ENCODE measurements around the gene KIAA0232. TPM values are rescaled to one million over a fixed set of nuclear protein-coding genes. Genes with fewer than 3 reads are reported as not detected.

The KIAA0232 gene
- total and polyA plus RNA-seq, 2 of the 8 experiments (the other 6 are each of a cell fraction or from before 2014, with no cell fraction given): 5.6 to 23.3 TPM

DNA sequence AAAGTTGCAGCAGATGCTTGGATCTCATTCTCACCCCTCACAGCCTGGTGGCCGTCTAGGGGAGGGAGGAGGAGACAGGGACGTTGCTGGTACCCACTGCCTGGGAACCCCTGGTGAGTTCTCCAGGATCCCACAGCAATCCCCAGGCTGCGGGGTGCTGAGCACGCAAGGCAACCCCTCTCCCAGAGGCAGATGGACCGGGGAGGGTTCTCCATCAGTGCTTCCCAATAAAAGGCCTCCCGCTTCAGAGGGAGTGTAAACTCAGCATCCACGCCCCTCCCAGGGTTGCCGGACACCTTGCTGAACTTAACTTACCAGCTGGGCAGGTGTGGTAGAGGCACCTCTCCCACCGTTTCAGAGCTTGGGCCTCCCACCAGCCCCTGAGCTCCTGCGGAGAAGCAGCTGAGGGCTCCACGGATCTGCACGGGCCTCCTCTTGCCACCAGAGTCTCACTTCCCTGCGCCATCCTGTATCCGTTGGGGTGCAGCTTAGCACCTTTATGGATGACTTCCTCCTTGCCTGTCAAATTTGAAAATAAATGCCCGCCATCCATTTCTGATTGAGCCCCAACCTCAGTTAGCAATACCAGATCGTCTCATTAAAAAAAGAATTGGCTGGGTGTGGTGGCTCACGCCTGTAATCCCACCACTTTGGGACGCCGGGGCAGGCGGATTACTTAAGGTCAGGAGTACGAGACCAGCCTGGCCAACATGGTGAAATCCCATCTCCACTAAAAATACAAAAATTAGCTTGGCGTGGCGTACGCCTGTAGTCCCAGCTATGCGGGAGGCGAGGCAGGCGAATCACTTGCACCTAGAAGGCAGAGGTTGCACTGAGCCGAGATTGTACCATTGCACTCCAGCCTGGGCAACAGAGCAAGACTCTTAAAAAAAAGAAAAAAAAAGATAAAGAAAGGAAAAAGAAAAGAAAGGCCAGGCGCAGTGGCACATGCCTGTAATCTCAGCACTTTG, 112.3 kb downstream of the KIAA0232 start:
- 87% methylated on average over 28 of the region's 29 CpGs; no CpG with 5 or more reads in 1 of the 2 experiments for WGBS, 2 experiments (ENCODE audit: extremely low coverage in 1 of 2, insufficient coverage in 1 of 2, insufficient read length in 1 of 2, insufficient replicate concordance in 2 of 2, low coverage in 1 of 2, low lambda C conversion rate in 2 of 2, missing lambda C conversion rate in 1 of 2)

More for the DNA sequence above, 112.3 kb downstream of the KIAA0232 start:
- TF ChIP-seq, protein P1, sequence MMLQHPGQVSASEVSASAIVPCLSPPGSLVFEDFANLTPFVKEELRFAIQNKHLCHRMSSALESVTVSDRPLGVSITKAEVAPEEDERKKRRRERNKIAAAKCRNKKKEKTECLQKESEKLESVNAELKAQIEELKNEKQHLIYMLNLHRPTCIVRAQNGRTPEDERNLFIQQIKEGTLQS (IDR thresholded peaks at IDR 0.05; ENCODE audit: insufficient read depth, low read depth, low read length): no peak
- TF ChIP-seq, protein P2, sequence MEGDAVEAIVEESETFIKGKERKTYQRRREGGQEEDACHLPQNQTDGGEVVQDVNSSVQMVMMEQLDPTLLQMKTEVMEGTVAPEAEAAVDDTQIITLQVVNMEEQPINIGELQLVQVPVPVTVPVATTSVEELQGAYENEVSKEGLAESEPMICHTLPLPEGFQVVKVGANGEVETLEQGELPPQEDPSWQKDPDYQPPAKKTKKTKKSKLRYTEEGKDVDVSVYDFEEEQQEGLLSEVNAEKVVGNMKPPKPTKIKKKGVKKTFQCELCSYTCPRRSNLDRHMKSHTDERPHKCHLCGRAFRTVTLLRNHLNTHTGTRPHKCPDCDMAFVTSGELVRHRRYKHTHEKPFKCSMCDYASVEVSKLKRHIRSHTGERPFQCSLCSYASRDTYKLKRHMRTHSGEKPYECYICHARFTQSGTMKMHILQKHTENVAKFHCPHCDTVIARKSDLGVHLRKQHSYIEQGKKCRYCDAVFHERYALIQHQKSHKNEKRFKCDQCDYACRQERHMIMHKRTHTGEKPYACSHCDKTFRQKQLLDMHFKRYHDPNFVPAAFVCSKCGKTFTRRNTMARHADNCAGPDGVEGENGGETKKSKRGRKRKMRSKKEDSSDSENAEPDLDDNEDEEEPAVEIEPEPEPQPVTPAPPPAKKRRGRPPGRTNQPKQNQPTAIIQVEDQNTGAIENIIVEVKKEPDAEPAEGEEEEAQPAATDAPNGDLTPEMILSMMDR (IDR thresholded peaks at IDR 0.05; ENCODE audit: control extremely low read depth in 1 of 3, insufficient read depth in 1 of 3, low read depth in 1 of 3, low read length in 3 of 3): no peak
- TF ChIP-seq SUZ12 (IDR thresholded peaks at IDR 0.05; ENCODE audit: low read length): no peak
- no peak for TF ChIP-seq JUND (IDR thresholded peaks at IDR 0.05; ENCODE audit: low read length)
- TF ChIP-seq NANOG (IDR thresholded peaks at IDR 0.05; ENCODE audit: insufficient read depth, low read depth, low read length, poor library complexity, severe bottlenecking): no peak
- TF ChIP-seq RNF2 (IDR thresholded peaks at IDR 0.05; ENCODE audit: borderline replicate concordance, low read depth, low read length, missing control alignments, poor library complexity, severe bottlenecking): no peak
- no peak for TF ChIP-seq JUN (IDR thresholded peaks at IDR 0.05; ENCODE audit: low read depth, low read length)
- H3K14ac ChIP-seq (ENCODE audit: insufficient read length): no peak overlapping the region
- peak overlapping the region; percentile 46; the same call in 1 of the 2 replicates for H4K8ac ChIP-seq (ENCODE audit: extremely low read depth, insufficient read depth, low read length)
- H2BK120ac ChIP-seq (replicated peaks; ENCODE audit: low read depth, low read length): no peak overlapping the region
- no peak overlapping the region for H4K91ac ChIP-seq (replicated peaks; ENCODE audit: insufficient read length, low read length)
- H3K4me2 ChIP-seq (ENCODE audit: insufficient read depth in 1 of 2, low read depth in 2 of 2, low read length in 2 of 2): no peak overlapping the region
- no peak overlapping the region for H3K4me3 ChIP-seq (ENCODE audit: extremely low read depth in 1 of 4, insufficient read depth in 2 of 4, low read depth in 3 of 4, low read length in 4 of 4)
- peak overlapping the region in 1 of 4 experiments; percentile 3; a peak in 2 of 7 replicates for H3K9ac ChIP-seq (replicated peaks in 1 of 4; ENCODE audit: extremely low read depth in 1 of 4, low read depth in 3 of 4, low read length in 3 of 4)
- H3K23me2 ChIP-seq (ENCODE audit: low read depth, low read length): no peaks in the 10 kb centered on the region
- H3K36me3 ChIP-seq (ENCODE audit: control insufficient read depth in 2 of 4, insufficient read depth in 4 of 4, low read length in 3 of 4): no peaks in the 10 kb centered on the region
- H3K23ac ChIP-seq (ENCODE audit: insufficient read length): no peak overlapping the region
- no peak overlapping the region for H4K5ac ChIP-seq (ENCODE audit: insufficient read length, low read depth, low read length)
- H2BK5ac ChIP-seq (ENCODE audit: low read depth, low read length): no peak overlapping the region
- no peak overlapping the region for H2BK12ac ChIP-seq (ENCODE audit: low read depth, low read length)
- no peak overlapping the region for H2BK15ac ChIP-seq (ENCODE audit: low read length)
- no peaks in the 10 kb centered on the region for H3K79me1 ChIP-seq (ENCODE audit: low read depth, low read length)
- H3K4me1 ChIP-seq (replicated peaks in 1 of 4; ENCODE audit: control insufficient read depth in 3 of 4, insufficient read depth in 4 of 4, low read length in 3 of 4): no peaks in the 10 kb centered on the region; a peak in 1 of 7 replicates
- no peak overlapping the region for H3K27ac ChIP-seq (ENCODE audit: low read depth, low read length)
- H3K79me2 ChIP-seq (ENCODE audit: control insufficient read depth in 1 of 2, insufficient read depth in 2 of 2, low read length in 2 of 2): no peaks in the 10 kb centered on the region
- no peak for DNase-seq (ENCODE audit: low read depth in 1 of 2, low spot score in 2 of 2)
- no peak overlapping the region for H3K4ac ChIP-seq (replicated peaks; ENCODE audit: insufficient read length, low read depth, low read length)
- POLR2A ChIA-PET (ENCODE audit: partially characterized antibody): interaction anchor here (0.7 kb wide), 1 partner anchor 15 kb away, joined by 4 read pairs; the partner anchor contains the start of gene TBC1D14
- H2AK5ac ChIP-seq (ENCODE audit: low read depth, low read length): no peak overlapping the region
- H3K18ac ChIP-seq (ENCODE audit: extremely low read depth, low read length): no peak overlapping the region
- no peaks in the 10 kb centered on the region for H3K9me3 ChIP-seq (ENCODE audit: insufficient read depth in 2 of 2, low read depth in 1 of 2, low read length in 1 of 2)
- H2BK20ac ChIP-seq (ENCODE audit: low read length): no peak overlapping the region
- no peak for FAIRE-seq
- no peaks in the 10 kb centered on the region for H3K27me3 ChIP-seq (replicated peaks in 1 of 4; ENCODE audit: control insufficient read depth in 3 of 4, extremely low read depth in 1 of 4, insufficient read depth in 3 of 4, low read length in 3 of 4)
- CTCF ChIA-PET (ENCODE audit: partially characterized antibody): interaction anchor here (0.8 to 2.4 kb wide), 3 partner anchors 9 to 174 kb away, joined by 3 to 10 read pairs (median 3); no protein-coding TSS in a partner anchor
- H2AFZ ChIP-seq (ENCODE audit: low read length): no peak overlapping the region
- no peaks in the 10 kb centered on the region for H4K20me1 ChIP-seq (replicated peaks in 1 of 2; ENCODE audit: control insufficient read depth in 1 of 2, insufficient read depth in 2 of 2, low read length in 2 of 2)
- H3K56ac ChIP-seq (replicated peaks; ENCODE audit: insufficient read length, low read depth, low read length): no peak overlapping the region

All from H1 (cell line).